Adrenal gland (tissue), 5 donors: ENCODE results near the gene CYP24A1.

Experiments used
- CTCF ChIP-seq, 6 experiments: fragments of 450-650 bp in 4 of 6; fragments of 200-600 bp in 2 of 6; sonication (generic) in 1 of 6; IDR thresholded peaks; 1 replicate in 5 of 6; 2 replicates in 1 of 6; pipeline versions ENCODE4 v1.5.1 to v1.8.0; 2016 to 2021; ENCODE audit warnings: antibody characterized with exemption in 6 of 6, mild to moderate bottlenecking in 2 of 6, moderate library complexity in 1 of 6
- POLR2A ChIP-seq, 2 donors: fragments of 450-650 bp; IDR thresholded peaks; one replicate each; pipeline ENCODE4 v1.6.1; 2017; ENCODE audit warnings: antibody characterized with exemption in 2 of 2, mild to moderate bottlenecking in 2 of 2, moderate library complexity in 1 of 2
- donor health status: DM: no; HTN: no; CAD: no.

GRCh38 chr20:54122189-54122588, 51.6 kb downstream of the CYP24A1 start:
- TF ChIP-seq POLR2A (IDR thresholded peaks at IDR 0.05) (no peak), CTCF (IDR thresholded peaks at IDR 0.05) (no peak)
